Measurements from ENCODE around the gene PTPN1. TPM values are rescaled to one million over a fixed set of nuclear protein-coding genes. Genes with fewer than 3 reads are reported as not detected.

The PTPN1 gene
- total RNA-seq, 1 experiment from 2014 or later: 63.0 TPM

- ChIA-PET POLR2A (interaction anchor here (0.7 to 5.9 kb wide), 7 partner anchors 11 to 395 kb away, joined by 3 to 40 read pairs (median 5); partner anchors contain the start of genes PEDS1 and PTPN1), CTCF (interaction anchor here (0.5 to 1.8 kb wide), 9 partner anchors 13 to 382 kb away, joined by 3 to 8 read pairs (median 4); partner anchors contain the start of gene PTPN1)
- H3K4me3 Mint-ChIP-seq (ENCODE audit: unreplicated experiment): no peak overlapping the region
- no peaks in the 10 kb centered on the region for H3K27me3 Mint-ChIP-seq (ENCODE audit: insufficient read depth, unreplicated experiment)
- H3K27ac Mint-ChIP-seq (ENCODE audit: low read depth, unreplicated experiment): no peak overlapping the region
- H3K9me3 Mint-ChIP-seq (ENCODE audit: unreplicated experiment): no peaks in the 10 kb centered on the region
- no peak for TF ChIP-seq CTCF (IDR thresholded peaks at IDR 0.05; ENCODE audit: unreplicated experiment)
- H3K36me3 Mint-ChIP-seq (ENCODE audit: insufficient read depth, unreplicated experiment): peaks cover 26% of the 10 kb centered on the region
- intact Hi-C loops (cut with micrococcal nuclease): no loop called here
- BruUV-seq (replicated peaks): no TSS peak
- DNase-seq (ENCODE audit: unreplicated experiment): no peak
- H3K4me1 Mint-ChIP-seq (ENCODE audit: insufficient read depth, unreplicated experiment): peaks cover 21% of the 10 kb centered on the region
These were observed 37.8 kb downstream of the PTPN1 start for GRCh38 chr20:50547964-50548363.

- Mint-ChIP-seq H3K36me3 (ENCODE audit: insufficient read depth, unreplicated experiment) (peaks cover 26% of the 10 kb centered on the region), H3K27ac (ENCODE audit: low read depth, unreplicated experiment) (no peak overlapping the region), H3K9me3 (ENCODE audit: unreplicated experiment) (no peaks in the 10 kb centered on the region), H3K4me1 (ENCODE audit: insufficient read depth, unreplicated experiment) (peaks cover 17% of the 10 kb centered on the region), H3K4me3 (ENCODE audit: unreplicated experiment) (no peak overlapping the region), H3K27me3 (ENCODE audit: insufficient read depth, unreplicated experiment) (no peaks in the 10 kb centered on the region)
- POLR2A ChIA-PET: interaction anchor here (1.0 to 5.9 kb wide), 6 partner anchors 10 to 395 kb away, joined by 4 to 40 read pairs (median 8); partner anchors contain the start of genes PEDS1 and PTPN1
- CTCF ChIA-PET: interaction anchor here (0.6 to 1.8 kb wide), 10 partner anchors 13 to 242 kb away, joined by 3 to 8 read pairs (median 3); partner anchors contain the start of gene PTPN1
- no peak for DNase-seq (ENCODE audit: unreplicated experiment)
- BruUV-seq (replicated peaks): no TSS peak
- no peak for TF ChIP-seq CTCF (IDR thresholded peaks at IDR 0.05; ENCODE audit: unreplicated experiment)
- intact Hi-C loops (cut with micrococcal nuclease): no loop called here
These were observed 38.2 kb downstream of the PTPN1 start for GRCh38 chr20:50548396-50548795.

- no TSS peak for BruUV-seq (replicated peaks)
- DNase-seq (ENCODE audit: unreplicated experiment): no peak
These were observed 40.3 kb downstream of the PTPN1 start for GRCh38 chr20:50550531-50550930.

GRCh38 chr20:50551288-50551687 is 41.1 kb downstream of the PTPN1 start:
- intact Hi-C loops (cut with micrococcal nuclease): no loop called here
- DNase-seq (ENCODE audit: unreplicated experiment): no peak

More at GRCh38 chr20:50550531-50550930, 40.3 kb downstream of the PTPN1 start:
- H3K27ac Mint-ChIP-seq (ENCODE audit: low read depth, unreplicated experiment): no peak overlapping the region
- H3K4me1 Mint-ChIP-seq (ENCODE audit: insufficient read depth, unreplicated experiment): peaks cover 15% of the 10 kb centered on the region
- H3K27me3 Mint-ChIP-seq (ENCODE audit: insufficient read depth, unreplicated experiment): no peaks in the 10 kb centered on the region
- CTCF ChIA-PET: interaction anchor here (0.6 to 1.4 kb wide), 5 partner anchors 12 to 590 kb away, joined by 3 to 4 read pairs (median 3); no protein-coding TSS in a partner anchor
- intact Hi-C loops (cut with micrococcal nuclease): no loop called here
- TF ChIP-seq CTCF (IDR thresholded peaks at IDR 0.05; ENCODE audit: unreplicated experiment): no peak
- H3K4me3 Mint-ChIP-seq (ENCODE audit: unreplicated experiment): no peak overlapping the region
- no peaks in the 10 kb centered on the region for H3K9me3 Mint-ChIP-seq (ENCODE audit: unreplicated experiment)
- H3K36me3 Mint-ChIP-seq (ENCODE audit: insufficient read depth, unreplicated experiment): peaks cover 21% of the 10 kb centered on the region
- POLR2A ChIA-PET: interaction anchor here (0.9 to 3.7 kb wide), 10 partner anchors 8 to 67 kb away, joined by 3 to 19 read pairs (median 6); partner anchors contain the start of gene PTPN1

More at GRCh38 chr20:50551288-50551687, 41.1 kb downstream of the PTPN1 start:
- BruUV-seq (replicated peaks): no TSS peak
- H3K27me3 Mint-ChIP-seq (ENCODE audit: insufficient read depth, unreplicated experiment): no peaks in the 10 kb centered on the region
- POLR2A ChIA-PET: interaction anchor here (0.6 to 2.8 kb wide), 8 partner anchors 10 to 68 kb away, joined by 3 to 17 read pairs (median 4); partner anchors contain the start of gene PTPN1
- H3K27ac Mint-ChIP-seq (ENCODE audit: low read depth, unreplicated experiment): no peak overlapping the region
- no peak for TF ChIP-seq CTCF (IDR thresholded peaks at IDR 0.05; ENCODE audit: unreplicated experiment)
- no peaks in the 10 kb centered on the region for H3K9me3 Mint-ChIP-seq (ENCODE audit: unreplicated experiment)
- peaks cover 27% of the 10 kb centered on the region for H3K36me3 Mint-ChIP-seq (ENCODE audit: insufficient read depth, unreplicated experiment)
- H3K4me3 Mint-ChIP-seq (ENCODE audit: unreplicated experiment): no peak overlapping the region
- H3K4me1 Mint-ChIP-seq (ENCODE audit: insufficient read depth, unreplicated experiment): peaks cover 12% of the 10 kb centered on the region
- CTCF ChIA-PET: interaction anchor here (0.5 to 1.4 kb wide), 5 partner anchors 36 to 755 kb away, joined by 3 to 4 read pairs (median 3); no protein-coding TSS in a partner anchor

All from MCF 10A (cell line).